ENCODE results near the gene CLTCL1.
"Not testable (repeated sequence)": the region's sequence is repeated elsewhere in the genome, so short reads cannot be mapped to it uniquely, and the experiment has no call there.

DNA sequence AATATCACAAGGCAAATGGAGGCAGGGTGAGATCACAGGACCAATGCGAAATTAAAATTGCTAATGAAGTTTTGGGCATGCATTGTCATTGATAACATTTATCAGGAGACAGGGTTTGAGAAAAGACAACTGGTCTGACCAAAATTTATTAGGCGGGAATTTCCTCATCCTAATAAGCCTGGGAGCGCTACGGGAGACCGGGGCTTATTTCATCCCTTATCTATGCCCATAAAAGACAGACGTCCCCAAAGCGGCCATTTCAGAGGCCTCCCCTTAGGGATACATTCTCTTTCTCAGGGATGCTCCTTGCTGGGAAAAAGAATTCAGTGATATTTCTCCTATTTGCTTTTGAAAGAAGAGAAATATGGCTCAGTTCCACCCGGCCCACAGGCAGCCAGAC, 28.6 kb upstream of the CLTCL1 start:
- not testable (repeated sequence) for TF ChIP-seq EZH2 (IDR thresholded peaks at IDR 0.05; ENCODE audit: low read depth, unreplicated experiment); ZNF331 (CRISPR knock-in tag; IDR thresholded peaks at IDR 0.05; ENCODE audit: low read depth); POLR2AphosphoS5 (IDR thresholded peaks at IDR 0.05; ENCODE audit: low read depth); EZH2phosphoT487 (IDR thresholded peaks at IDR 0.05; ENCODE audit: unreplicated experiment)
- TF ChIP-seq, protein P1, sequence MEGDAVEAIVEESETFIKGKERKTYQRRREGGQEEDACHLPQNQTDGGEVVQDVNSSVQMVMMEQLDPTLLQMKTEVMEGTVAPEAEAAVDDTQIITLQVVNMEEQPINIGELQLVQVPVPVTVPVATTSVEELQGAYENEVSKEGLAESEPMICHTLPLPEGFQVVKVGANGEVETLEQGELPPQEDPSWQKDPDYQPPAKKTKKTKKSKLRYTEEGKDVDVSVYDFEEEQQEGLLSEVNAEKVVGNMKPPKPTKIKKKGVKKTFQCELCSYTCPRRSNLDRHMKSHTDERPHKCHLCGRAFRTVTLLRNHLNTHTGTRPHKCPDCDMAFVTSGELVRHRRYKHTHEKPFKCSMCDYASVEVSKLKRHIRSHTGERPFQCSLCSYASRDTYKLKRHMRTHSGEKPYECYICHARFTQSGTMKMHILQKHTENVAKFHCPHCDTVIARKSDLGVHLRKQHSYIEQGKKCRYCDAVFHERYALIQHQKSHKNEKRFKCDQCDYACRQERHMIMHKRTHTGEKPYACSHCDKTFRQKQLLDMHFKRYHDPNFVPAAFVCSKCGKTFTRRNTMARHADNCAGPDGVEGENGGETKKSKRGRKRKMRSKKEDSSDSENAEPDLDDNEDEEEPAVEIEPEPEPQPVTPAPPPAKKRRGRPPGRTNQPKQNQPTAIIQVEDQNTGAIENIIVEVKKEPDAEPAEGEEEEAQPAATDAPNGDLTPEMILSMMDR (conservative IDR thresholded peaks at IDR 0.05; ENCODE audit: low read depth in 2 of 2), result not testable (repeated sequence)
- TF ChIP-seq, protein P2, sequence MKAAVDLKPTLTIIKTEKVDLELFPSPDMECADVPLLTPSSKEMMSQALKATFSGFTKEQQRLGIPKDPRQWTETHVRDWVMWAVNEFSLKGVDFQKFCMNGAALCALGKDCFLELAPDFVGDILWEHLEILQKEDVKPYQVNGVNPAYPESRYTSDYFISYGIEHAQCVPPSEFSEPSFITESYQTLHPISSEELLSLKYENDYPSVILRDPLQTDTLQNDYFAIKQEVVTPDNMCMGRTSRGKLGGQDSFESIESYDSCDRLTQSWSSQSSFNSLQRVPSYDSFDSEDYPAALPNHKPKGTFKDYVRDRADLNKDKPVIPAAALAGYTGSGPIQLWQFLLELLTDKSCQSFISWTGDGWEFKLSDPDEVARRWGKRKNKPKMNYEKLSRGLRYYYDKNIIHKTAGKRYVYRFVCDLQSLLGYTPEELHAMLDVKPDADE (IDR thresholded peaks at IDR 0.05), result not testable (repeated sequence)
- TF ChIP-seq, protein P3, sequence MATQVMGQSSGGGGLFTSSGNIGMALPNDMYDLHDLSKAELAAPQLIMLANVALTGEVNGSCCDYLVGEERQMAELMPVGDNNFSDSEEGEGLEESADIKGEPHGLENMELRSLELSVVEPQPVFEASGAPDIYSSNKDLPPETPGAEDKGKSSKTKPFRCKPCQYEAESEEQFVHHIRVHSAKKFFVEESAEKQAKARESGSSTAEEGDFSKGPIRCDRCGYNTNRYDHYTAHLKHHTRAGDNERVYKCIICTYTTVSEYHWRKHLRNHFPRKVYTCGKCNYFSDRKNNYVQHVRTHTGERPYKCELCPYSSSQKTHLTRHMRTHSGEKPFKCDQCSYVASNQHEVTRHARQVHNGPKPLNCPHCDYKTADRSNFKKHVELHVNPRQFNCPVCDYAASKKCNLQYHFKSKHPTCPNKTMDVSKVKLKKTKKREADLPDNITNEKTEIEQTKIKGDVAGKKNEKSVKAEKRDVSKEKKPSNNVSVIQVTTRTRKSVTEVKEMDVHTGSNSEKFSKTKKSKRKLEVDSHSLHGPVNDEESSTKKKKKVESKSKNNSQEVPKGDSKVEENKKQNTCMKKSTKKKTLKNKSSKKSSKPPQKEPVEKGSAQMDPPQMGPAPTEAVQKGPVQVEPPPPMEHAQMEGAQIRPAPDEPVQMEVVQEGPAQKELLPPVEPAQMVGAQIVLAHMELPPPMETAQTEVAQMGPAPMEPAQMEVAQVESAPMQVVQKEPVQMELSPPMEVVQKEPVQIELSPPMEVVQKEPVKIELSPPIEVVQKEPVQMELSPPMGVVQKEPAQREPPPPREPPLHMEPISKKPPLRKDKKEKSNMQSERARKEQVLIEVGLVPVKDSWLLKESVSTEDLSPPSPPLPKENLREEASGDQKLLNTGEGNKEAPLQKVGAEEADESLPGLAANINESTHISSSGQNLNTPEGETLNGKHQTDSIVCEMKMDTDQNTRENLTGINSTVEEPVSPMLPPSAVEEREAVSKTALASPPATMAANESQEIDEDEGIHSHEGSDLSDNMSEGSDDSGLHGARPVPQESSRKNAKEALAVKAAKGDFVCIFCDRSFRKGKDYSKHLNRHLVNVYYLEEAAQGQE (IDR thresholded peaks at IDR 0.05; ENCODE audit: unreplicated experiment), result not testable (repeated sequence)

Measured in GM23338 (cell line).